Stimulated activated CD4-positive, alpha-beta T cell treated with anti-CD3 and anti-CD28 coated beads, TNF-alpha, amount 100 ng/mL, for 1 hour (primary cell): ENCODE data around the gene REM1.

Source experiments
- DNase-seq, 3 donors: peaks; one replicate each; pipeline ENCODE4 v3.0.0-alpha.2; 2020; ENCODE audit warnings: low read depth in 3 of 3, low spot score in 1 of 3

Gene REM1

DNA sequence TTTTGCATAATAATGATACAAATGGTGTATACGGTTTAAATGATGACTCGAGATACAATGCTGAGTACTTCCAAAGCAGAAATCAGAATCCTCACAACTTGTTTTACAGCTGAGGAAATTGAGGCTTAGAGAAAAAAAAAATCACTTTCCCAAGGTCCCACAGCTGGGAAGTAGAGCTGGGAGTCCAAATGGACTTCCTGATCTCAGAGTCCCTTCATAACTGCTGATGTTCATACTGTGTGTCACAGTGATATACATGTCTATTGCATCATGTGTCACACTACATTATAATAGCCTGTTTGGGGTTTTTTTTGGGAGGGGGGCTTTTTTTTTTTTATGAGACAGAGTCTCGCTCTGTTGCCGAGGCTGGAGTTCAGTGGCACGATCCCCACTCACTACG is 47.6 kb downstream of the REM1 start:
- no peak for DNase-seq

- no peak for DNase-seq
Measured at GRCh38 chr20:31523361-31524283, 48.5 kb downstream of the REM1 start.

- DNase-seq, result no peak
Measured at GRCh38 chr20:31527266-31527665, 52.2 kb downstream of the REM1 start.
